Heart right ventricle (tissue), 16 donors: ENCODE measurements around the gene RFX2. TPM values are rescaled to one million over a fixed set of nuclear protein-coding genes. Genes with fewer than 3 reads are reported as not detected.

Source experiments
- ATAC-seq, 8 donors: fragments of 200-7000 bp; cut with Tn5 transposase; one replicate each; pipeline ENCODE4 v1.9.1; 2020; ENCODE audit warnings: mild to moderate bottlenecking in 8 of 8, moderate library complexity in 8 of 8, moderate number of reproducible peaks in 1 of 8
- DNase-seq, 2 donors: peaks; one replicate each; pipeline ENCODE4 v3.0.0-alpha.2; 2020
- H3K27ac ChIP-seq, 10 donors: fragments of 200-600 bp; sonication (generic) in 2 of 10; one replicate each; pipeline versions ENCODE4 v1.5.0 to v1.8.0; 2020 to 2022; ENCODE audit warnings: mild to moderate bottlenecking in 3 of 10
- H3K27me3 ChIP-seq, 7 donors: fragments of 200-600 bp; one replicate each; pipeline ENCODE4 v1.8.0; 2021 to 2022; ENCODE audit warnings: mild to moderate bottlenecking in 2 of 7
- H3K36me3 ChIP-seq, 9 donors: fragments of 200-600 bp; sonication (generic) in 1 of 9; one replicate each; pipeline versions ENCODE4 v1.5.0 to v1.8.0; 2020 to 2022; ENCODE audit warnings: mild to moderate bottlenecking in 2 of 9
- H3K4me1 ChIP-seq, 9 donors: fragments of 200-600 bp; sonication (generic) in 1 of 9; one replicate each; pipeline versions ENCODE4 v1.5.0 to v1.8.0; 2020 to 2022; ENCODE audit warnings: mild to moderate bottlenecking in 4 of 9
- H3K4me3 ChIP-seq, 10 donors: fragments of 200-600 bp; sonication (generic) in 2 of 10; one replicate each; pipeline versions ENCODE4 v1.5.0 to v1.8.0; 2020 to 2022; ENCODE audit warnings: mild to moderate bottlenecking in 7 of 10, moderate library complexity in 2 of 10
- H3K9me3 ChIP-seq, 11 donors: fragments of 200-600 bp in 10 of 11; sonication (generic) in 2 of 11; one replicate each; pipeline versions ENCODE4 v1.5.0 to v1.8.0; 2013 to 2022; ENCODE audit warnings: mild to moderate bottlenecking in 2 of 11, control low read depth in 1 of 11, moderate library complexity in 1 of 11
- CTCF ChIP-seq, 9 donors: fragments of 200-600 bp; sonication (generic) in 2 of 9; IDR thresholded peaks; one replicate each; pipeline versions ENCODE4 v1.5.0 to v1.8.0; 2021 to 2022; ENCODE audit warnings: antibody characterized with exemption in 9 of 9, mild to moderate bottlenecking in 5 of 9, moderate library complexity in 1 of 9
- WGBS, 2 donors: extraction: QIAGEN DNeasy Blood & Tissue Kit; methylation state at CpG; one replicate each; pipeline ENCODE4 v1.1.7; 2013; ENCODE audit warnings: inconsistent platforms in 1 of 2; 5-methylcytosine and 5-hydroxymethylcytosine counted together
- intact Hi-C, 10 donors: fragments of 100-400 bp; cut with DNase I; formaldehyde crosslinking; loops; one replicate each; pipeline versions ENCODE4 v1.11.1 to v1.14.2; 2022
- long read RNA-seq, 3 donors: library from polyadenylated mRNA; unstranded; transcript quantifications; one replicate each; pipeline ENCODE4 v2.0.0, GENCODE V29; 2020 to 2021
- polyA plus RNA-seq, 2 donors: library from polyadenylated mRNA; stranded (reverse); fragments of 200-250 nt; gene quantifications; one replicate each; pipeline ENCODE4 v1.2.3, GENCODE V29; 2013
- total RNA-seq, 10 donors: library from RNA; stranded (reverse); fragmentation: NEBNext Ultra II Directional in 3 of 10; extraction: Animal tissue kit (Norgen Biotek cat#: 25700) in 3 of 10; gene quantifications; one replicate each; pipeline versions ENCODE4 v1.2.1 to v1.2.4, GENCODE V29; 2021 to 2023
- donor health status: Arrhythmogenic right ventricular cardiomyopathy.
- donor health status: ischemic (EF 13 %, LVEDD 7.1; RV severe dilation, severe dysfunction).
- donor health status: healthy with polysubstance abuse.
- donor health status: DM: no; HTN: yes; CAD: no.
- donor health status: DM: no; HTN: no; CAD: no.
- donor health status: ischemic (EF 25% LVEDD 6.9; RV normal size, moderate dysfunction).
- donor health status: ischemic (EF 25% LVEDD 5.7; RV mildly dilated, moderate dysfunction).
- donor health status: healthy.
- donor health status: DM: yes; HTN: yes; CAD: no.
- donor health status: Ischemic cardiomyopathy.
- donor health status: ischemic (EF 35%, LVEDD 5.7; RV mildly dilated, moderate dysfunction).
- donor health status: nonischemic (EF 11% LVEDD 7.7; RV severe dilation, severe dysfunction).
- donor health status: DM: yes; HTN: yes; CAD: no.
- donor health status: PGD.
- donor health status: ischemic (EF 29% LVEDD 5.4; RV normal size, mild dysfunction).
- donor health status: nonischemic (EF 23%, LVEDD 6.1; RV moderate dilation, normal function).

Gene RFX2
- 10 to 100 TPM in 1 of 10 donors, 1 to 10 TPM in 9; 4.2 to 11.5 (median 5.0) TPM for total RNA-seq
- polyA plus RNA-seq = 10 to 100 TPM in 1 of 2 donors, 1 to 10 TPM in 1; 6.6 to 17.4 TPM
- long read RNA-seq, donor 1, partial matches to known transcripts = 4 of 13 reads
- long read RNA-seq, donor 1, other reads (novel, unspliced or antisense) = 7 of 13 reads
- long read RNA-seq, donor 2, partial matches to known transcripts = 4 of 15 reads
- long read RNA-seq, donor 2, other reads (novel, unspliced or antisense) = 8 of 15 reads
- long read RNA-seq, donor 3, transcript RFX2-222 (17 exons, 2,578 nt) = major isoform, 9 of 46 reads
- long read RNA-seq, donor 3, partial matches to known transcripts = 18 of 46 reads
- long read RNA-seq, donor 3, other reads (novel, unspliced or antisense) = 15 of 46 reads

DNA sequence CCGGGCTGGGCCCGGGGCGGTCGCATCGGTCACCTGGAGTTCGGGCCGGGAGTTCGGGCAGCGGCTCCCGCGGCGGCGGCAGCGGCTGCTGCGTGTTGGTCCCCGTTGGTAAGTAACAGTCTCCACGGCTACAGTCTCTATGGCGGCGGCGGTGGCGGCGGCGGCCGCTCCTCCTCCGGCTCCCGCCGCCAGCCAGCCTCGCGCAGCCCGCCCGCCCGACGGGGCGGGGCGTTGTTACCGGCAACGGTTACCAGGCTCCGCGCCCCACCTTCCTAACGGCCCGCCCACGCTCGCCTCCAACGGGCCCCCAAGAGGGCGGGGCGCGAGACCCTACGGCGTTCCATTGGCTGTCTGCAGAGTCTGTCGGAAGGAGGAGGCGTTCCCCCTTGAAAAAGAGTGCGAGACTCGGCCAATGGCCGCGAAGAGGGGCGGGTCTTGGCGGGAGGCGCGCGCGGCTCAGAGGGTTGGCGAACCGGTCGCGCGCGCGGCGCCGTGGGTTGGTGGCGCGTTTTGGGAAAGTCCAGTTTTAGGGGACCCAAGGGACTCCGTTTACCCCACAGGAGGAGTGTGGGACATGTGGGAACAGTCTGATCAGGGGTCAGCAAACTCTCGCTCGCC is at the start of gene RFX2:
RFX2 (minus strand) TSS at position 141 of the 618 bp plus-strand sequence. CDS start 63,004 bp downstream, outside the sequence.
- Histone ChIP-seq H3K9me3 (peaks cover 0 to 5% (median 0%) of the 10 kb centered on the region in 11 donors), H3K27ac (peak within 1 kb of the TSS; percentile 41 to 90 (median 86)), H3K36me3 (no peaks in the 10 kb centered on the region), H3K4me3 (peak within 1 kb of the TSS; percentile 57 to 80 (median 66)), H3K27me3 (no peaks in the 10 kb centered on the region), H3K4me1 (peaks cover 5 to 26% (median 15%) of the 10 kb centered on the region in 9 donors)
- peak; percentile 99 for DNase-seq
- intact Hi-C loops = loop anchor here in 4 of 10 donors (1.0 to 5.0 kb wide), 4 partner anchors 18 to 54 kb away; no protein-coding TSS in a partner anchor
- ATAC-seq = peak; percentile 97 to 99 (median 99)
- no peak for TF ChIP-seq CTCF (IDR thresholded peaks at IDR 0.05)
- whole genome bisulfite sequencing, 2 donors = 0% methylated on average over 52 to 75 of the region's 75 CpGs

GRCh38 chr19:6156033-6156432 is 45.7 kb upstream of the RFX2 start:
- Histone ChIP-seq H3K27me3 (no peaks in the 10 kb centered on the region), H3K4me3 (no peak overlapping the region), H3K36me3 (no peaks in the 10 kb centered on the region), H3K27ac (no peak overlapping the region), H3K4me1 (no peaks in the 10 kb centered on the region), H3K9me3 (peaks cover 0 to 45% (median 14%) of the 10 kb centered on the region in 11 donors)
- ATAC-seq (no peak), DNase-seq (no peak)
- no peak for TF ChIP-seq CTCF (IDR thresholded peaks at IDR 0.05)
- 26 to 49% methylated on average over 2 of the region's 2 CpGs for WGBS, 2 donors
- intact Hi-C loops = no loop called here

- H3K4me3 ChIP-seq = no peak overlapping the region
- peaks cover 0 to 19% (median 6%) of the 10 kb centered on the region in 11 donors for H3K9me3 ChIP-seq
- H3K27ac ChIP-seq = no peak overlapping the region
- DNase-seq (no peak), ATAC-seq (no peak)
- WGBS, 2 donors = 79 to 80% methylated on average over 8 of the region's 8 CpGs
- no peaks in the 10 kb centered on the region for H3K36me3 ChIP-seq
- H3K4me1 ChIP-seq = no peaks in the 10 kb centered on the region
- intact Hi-C loops = no loop called here
- TF ChIP-seq CTCF (IDR thresholded peaks at IDR 0.05) = no peak
- no peaks in the 10 kb centered on the region for H3K27me3 ChIP-seq
Measured at GRCh38 chr19:6150289-6150688, 40.0 kb upstream of the RFX2 start.

- intact Hi-C loops = loop anchor here in 1 of 10 donors (10.0 kb wide), 1 partner anchor 164 kb away; no protein-coding TSS in a partner anchor
- DNase-seq (no peak), ATAC-seq (no peak)
- no peak overlapping the region for H3K4me3 ChIP-seq
- no peak for TF ChIP-seq CTCF (IDR thresholded peaks at IDR 0.05)
- no peaks in the 10 kb centered on the region for H3K4me1 ChIP-seq
- H3K36me3 ChIP-seq = no peaks in the 10 kb centered on the region
- no peaks in the 10 kb centered on the region for H3K9me3 ChIP-seq
- no peaks in the 10 kb centered on the region for H3K27me3 ChIP-seq
- no peak overlapping the region for H3K27ac ChIP-seq
- WGBS, 2 donors = 54 to 57% methylated on average over 1 of the region's 1 CpG
Measured at GRCh38 chr19:6141217-6141616, 30.9 kb upstream of the RFX2 start.
